GM23338 (cell line): ENCODE measurements around the gene SLIT1. TPM values are rescaled to one million over a fixed set of nuclear protein-coding genes. Genes with fewer than 3 reads are reported as not detected.

Experiments used
- ATAC-seq: fragments of 200-7000 bp; cut with Tn5 transposase; 3 replicates; pipeline ENCODE4 v1.9.1; 2020
- DNase-seq: peaks from one replicate; pipeline ENCODE4 v3.0.0-alpha.2; 2015; ENCODE audit warnings: low spot score
- H2AFZ ChIP-seq: fragments of 200-600 bp; sonication (generic); 2 replicates; pipeline ENCODE4 v1.8.0; 2016; ENCODE audit warnings: antibody characterized with exemption, mild to moderate bottlenecking, moderate library complexity
- H3F3A ChIP-seq: fragments of 200-600 bp; sonication (generic); replicated peaks from 2 replicates; pipeline ENCODE4 v1.8.0; 2017; ENCODE audit warnings: antibody characterized with exemption, mixed run types, low read depth
- H3K27ac ChIP-seq: fragments of 200-600 bp; sonication (generic); 2 replicates; pipeline ENCODE4 v1.6.1; 2016; ENCODE audit warnings: low read depth
- H3K27me3 ChIP-seq: fragments of 200-600 bp; sonication (generic); 2 replicates; pipeline ENCODE4 v1.8.0; 2016; ENCODE audit warnings: mild to moderate bottlenecking, mixed run types, moderate library complexity; ENCODE audit not compliant: insufficient read depth
- H3K36me3 ChIP-seq: fragments of 200-600 bp; sonication (generic); 2 replicates; pipeline ENCODE4 v1.8.0; 2016; ENCODE audit warnings: mild to moderate bottlenecking; ENCODE audit not compliant: insufficient read depth
- H3K4me1 ChIP-seq: fragments of 200-600 bp; sonication (generic); 2 replicates; pipeline ENCODE4 v1.8.0; 2016; ENCODE audit warnings: mild to moderate bottlenecking, moderate library complexity; ENCODE audit not compliant: insufficient read depth
- H3K4me2 ChIP-seq: fragments of 200-600 bp; sonication (generic); 2 replicates; pipeline ENCODE4 v1.7.1; 2017; ENCODE audit warnings: mixed run types
- H3K4me3 ChIP-seq: fragments of 200-600 bp; sonication (generic); 2 replicates; pipeline ENCODE4 v1.6.1; 2016; ENCODE audit warnings: mixed run types
- H3K79me2 ChIP-seq: fragments of 200-600 bp; sonication (generic); replicated peaks from 2 replicates; pipeline ENCODE4 v1.8.0; 2017; ENCODE audit warnings: mild to moderate bottlenecking; ENCODE audit not compliant: insufficient read depth
- H3K9me2 ChIP-seq: fragments of 200-600 bp; sonication (generic); 2 replicates; pipeline ENCODE4 v1.8.0; 2017; ENCODE audit not compliant: insufficient read depth
- H4K20me1 ChIP-seq: fragments of 200-600 bp; sonication (generic); replicated peaks from 2 replicates; pipeline ENCODE4 v1.8.0; 2017; ENCODE audit warnings: mild to moderate bottlenecking; ENCODE audit not compliant: insufficient read depth
- H3K27ac Mint-ChIP-seq: 2 replicates; pipeline ENCODE4 v1.8.0; 2020; ENCODE audit warnings: inconsistent platforms, mild to moderate bottlenecking, moderate library complexity, mixed read lengths
- H3K27me3 Mint-ChIP-seq: 3 replicates; pipeline ENCODE4 v1.8.0; 2022; ENCODE audit warnings: low read depth, mild to moderate bottlenecking, moderate library complexity, mixed read lengths, inconsistent platforms; ENCODE audit not compliant: insufficient read depth, poor library complexity
- H3K36me3 Mint-ChIP-seq: 3 replicates; pipeline ENCODE4 v1.8.0; 2021; ENCODE audit warnings: low read depth, mild to moderate bottlenecking, inconsistent platforms, moderate library complexity, mixed read lengths
- H3K4me1 Mint-ChIP-seq: 3 replicates; pipeline ENCODE4 v1.8.0; 2020; ENCODE audit warnings: mild to moderate bottlenecking, inconsistent platforms, mixed read lengths
- H3K4me3 Mint-ChIP-seq: 3 replicates; pipeline ENCODE4 v1.8.0; 2021; ENCODE audit warnings: moderate library complexity, mild to moderate bottlenecking, inconsistent platforms, mixed read lengths
- H3K9me3 Mint-ChIP-seq: 3 replicates; pipeline ENCODE4 v1.8.0; 2020; ENCODE audit warnings: moderate library complexity, mild to moderate bottlenecking, inconsistent platforms, mixed read lengths
- CREB1 ChIP-seq: fragments of 250-450 bp; sonication (Bioruptor Pico); IDR thresholded peaks from 2 replicates; pipeline ENCODE4 v1.5.0; 2020; ENCODE audit warnings: low read depth, mild to moderate bottlenecking, moderate library complexity
- EZH2 ChIP-seq: fragments of 200-600 bp; sonication (generic); IDR thresholded peaks from one replicate; pipeline ENCODE4 v1.8.0; 2017; ENCODE audit warnings: antibody characterized with exemption, mild to moderate bottlenecking, low read depth; ENCODE audit not compliant: unreplicated experiment
- EZH2phosphoT487 ChIP-seq: fragments of 200-600 bp; sonication (generic); IDR thresholded peaks from one replicate; pipeline ENCODE4 v1.8.1; 2018; ENCODE audit warnings: antibody characterized with exemption; ENCODE audit not compliant: unreplicated experiment
- JUNB ChIP-seq: IDR thresholded peaks from one replicate; pipeline ENCODE4 v1.6.1; 2016; ENCODE audit warnings: antibody characterized with exemption; ENCODE audit not compliant: unreplicated experiment
- NANOG ChIP-seq: IDR thresholded peaks from 2 replicates; pipeline ENCODE4 v1.6.1; 2016; ENCODE audit warnings: antibody characterized with exemption, borderline replicate concordance
- POLR2AphosphoS5 ChIP-seq: IDR thresholded peaks from 2 replicates; pipeline ENCODE4 v1.6.1; 2016; ENCODE audit warnings: antibody characterized with exemption, low read depth
- STAT1 ChIP-seq: IDR thresholded peaks from one replicate; pipeline ENCODE4 v1.6.1; 2016; ENCODE audit warnings: antibody characterized with exemption; ENCODE audit not compliant: unreplicated experiment
- ZNF114 ChIP-seq: fragments of 250-450 bp; sonication (Bioruptor Pico); IDR thresholded peaks from 2 replicates; pipeline ENCODE4 v1.5.0; 2020; ENCODE audit warnings: mild to moderate bottlenecking, moderate library complexity
- ZNF331 ChIP-seq: fragments of 250-450 bp; sonication (Bioruptor Pico); IDR thresholded peaks from 2 replicates; pipeline ENCODE4 v1.5.0; 2020; ENCODE audit warnings: low read depth, mild to moderate bottlenecking, moderate library complexity
- polyA plus RNA-seq: library from polyadenylated mRNA; unstranded; fragments of >200 nt; fragmentation: Nextera tagmentation; extraction: Ambion mirVana; gene quantifications from 2 replicates; pipeline ENCODE4 v1.2.1, GENCODE V29; 2016
- total RNA-seq: library from RNA; depleted of rRNA; stranded (reverse); fragments of >200 nt; shearing (Covaris generic); gene quantifications from 2 replicates; pipeline ENCODE4 v1.2.3, GENCODE V29; 2014
- TF ChIP-seq, protein P1 (sequence below): fragments of 250-450 bp; sonication (Bioruptor Pico); IDR thresholded peaks from 2 replicates; pipeline ENCODE4 v1.5.0; 2020; ENCODE audit warnings: mild to moderate bottlenecking, moderate library complexity
- TF ChIP-seq, protein P2 (sequence below): IDR thresholded peaks from one replicate; pipeline ENCODE4 v1.6.1; 2018; ENCODE audit warnings: antibody characterized with exemption; ENCODE audit not compliant: unreplicated experiment
- TF ChIP-seq, protein P3 (sequence below): IDR thresholded peaks from 2 replicates; pipeline ENCODE4 v1.6.1; 2016; ENCODE audit warnings: antibody characterized with exemption
- TF ChIP-seq, protein P4 (sequence below), 2 experiments: fragments of 200-600 bp in 1 of 2; sonication (generic) in 1 of 2; conservative IDR thresholded peaks; 2 replicates each; pipeline versions ENCODE4 v1.5.1 to v1.6.1; 2016 to 2017; ENCODE audit warnings: antibody characterized with exemption in 2 of 2, low read depth in 2 of 2, mild to moderate bottlenecking in 2 of 2, moderate library complexity in 1 of 2

SLIT1 gene
- total and polyA plus RNA-seq, 2 experiments from 2014 or later: 0.76 to 1.7 TPM

DNA sequence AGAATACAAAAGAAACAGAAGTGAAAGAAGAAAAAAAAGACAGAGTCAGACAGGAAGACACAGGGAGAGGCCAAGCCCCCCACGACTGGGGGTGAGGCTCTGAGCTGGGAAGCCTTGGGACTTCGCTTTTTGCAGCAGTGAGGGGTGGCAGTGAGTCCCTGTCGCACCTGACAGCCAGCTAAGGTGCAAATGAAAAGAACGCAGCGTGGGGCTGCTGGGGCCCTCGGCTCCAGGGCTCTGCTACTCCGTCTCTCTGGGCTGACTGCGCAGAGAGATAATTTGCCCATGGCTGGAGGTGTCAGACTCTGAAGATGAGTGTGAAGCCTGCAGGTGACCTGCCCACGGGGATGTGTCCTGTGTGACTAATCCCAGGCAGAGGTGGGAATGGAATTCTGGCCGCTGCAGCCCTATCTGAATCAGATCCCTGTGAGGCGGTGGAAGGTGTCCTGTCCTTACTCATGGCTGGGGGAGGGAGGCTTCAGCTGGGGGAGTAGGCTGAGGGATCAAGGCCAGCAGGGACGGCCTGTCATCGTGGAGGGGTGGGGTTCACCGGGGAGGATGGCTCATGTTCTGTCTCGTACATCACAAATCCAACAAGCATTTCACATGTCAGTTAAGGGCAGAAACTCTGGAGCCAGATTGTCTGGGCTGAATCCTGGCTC lies 96.4 kb downstream of the SLIT1 start:
- no peak overlapping the region for H3K4me3 ChIP-seq
- no peaks in the 10 kb centered on the region for H3K9me2 ChIP-seq
- H3K27ac ChIP-seq: no peak overlapping the region
- H3K36me3 ChIP-seq: no peaks in the 10 kb centered on the region
- no peaks in the 10 kb centered on the region for H3K79me2 ChIP-seq
- H3K4me1 Mint-ChIP-seq: peaks cover 24% of the 10 kb centered on the region
- peaks cover 6% of the 10 kb centered on the region for H3K27me3 Mint-ChIP-seq
- peak; percentile 51 for ATAC-seq
- H3K9me3 Mint-ChIP-seq: no peaks in the 10 kb centered on the region; the same call in 2 of the 3 replicates
- no peak overlapping the region for H3K27ac Mint-ChIP-seq
- no peak overlapping the region for H2AFZ ChIP-seq
- no peaks in the 10 kb centered on the region for H4K20me1 ChIP-seq
- no peak overlapping the region for H3K4me2 ChIP-seq
- no peak for TF ChIP-seq EZH2
- no peak for TF ChIP-seq JUNB
- TF ChIP-seq POLR2AphosphoS5: no peak
- TF ChIP-seq, protein P1, sequence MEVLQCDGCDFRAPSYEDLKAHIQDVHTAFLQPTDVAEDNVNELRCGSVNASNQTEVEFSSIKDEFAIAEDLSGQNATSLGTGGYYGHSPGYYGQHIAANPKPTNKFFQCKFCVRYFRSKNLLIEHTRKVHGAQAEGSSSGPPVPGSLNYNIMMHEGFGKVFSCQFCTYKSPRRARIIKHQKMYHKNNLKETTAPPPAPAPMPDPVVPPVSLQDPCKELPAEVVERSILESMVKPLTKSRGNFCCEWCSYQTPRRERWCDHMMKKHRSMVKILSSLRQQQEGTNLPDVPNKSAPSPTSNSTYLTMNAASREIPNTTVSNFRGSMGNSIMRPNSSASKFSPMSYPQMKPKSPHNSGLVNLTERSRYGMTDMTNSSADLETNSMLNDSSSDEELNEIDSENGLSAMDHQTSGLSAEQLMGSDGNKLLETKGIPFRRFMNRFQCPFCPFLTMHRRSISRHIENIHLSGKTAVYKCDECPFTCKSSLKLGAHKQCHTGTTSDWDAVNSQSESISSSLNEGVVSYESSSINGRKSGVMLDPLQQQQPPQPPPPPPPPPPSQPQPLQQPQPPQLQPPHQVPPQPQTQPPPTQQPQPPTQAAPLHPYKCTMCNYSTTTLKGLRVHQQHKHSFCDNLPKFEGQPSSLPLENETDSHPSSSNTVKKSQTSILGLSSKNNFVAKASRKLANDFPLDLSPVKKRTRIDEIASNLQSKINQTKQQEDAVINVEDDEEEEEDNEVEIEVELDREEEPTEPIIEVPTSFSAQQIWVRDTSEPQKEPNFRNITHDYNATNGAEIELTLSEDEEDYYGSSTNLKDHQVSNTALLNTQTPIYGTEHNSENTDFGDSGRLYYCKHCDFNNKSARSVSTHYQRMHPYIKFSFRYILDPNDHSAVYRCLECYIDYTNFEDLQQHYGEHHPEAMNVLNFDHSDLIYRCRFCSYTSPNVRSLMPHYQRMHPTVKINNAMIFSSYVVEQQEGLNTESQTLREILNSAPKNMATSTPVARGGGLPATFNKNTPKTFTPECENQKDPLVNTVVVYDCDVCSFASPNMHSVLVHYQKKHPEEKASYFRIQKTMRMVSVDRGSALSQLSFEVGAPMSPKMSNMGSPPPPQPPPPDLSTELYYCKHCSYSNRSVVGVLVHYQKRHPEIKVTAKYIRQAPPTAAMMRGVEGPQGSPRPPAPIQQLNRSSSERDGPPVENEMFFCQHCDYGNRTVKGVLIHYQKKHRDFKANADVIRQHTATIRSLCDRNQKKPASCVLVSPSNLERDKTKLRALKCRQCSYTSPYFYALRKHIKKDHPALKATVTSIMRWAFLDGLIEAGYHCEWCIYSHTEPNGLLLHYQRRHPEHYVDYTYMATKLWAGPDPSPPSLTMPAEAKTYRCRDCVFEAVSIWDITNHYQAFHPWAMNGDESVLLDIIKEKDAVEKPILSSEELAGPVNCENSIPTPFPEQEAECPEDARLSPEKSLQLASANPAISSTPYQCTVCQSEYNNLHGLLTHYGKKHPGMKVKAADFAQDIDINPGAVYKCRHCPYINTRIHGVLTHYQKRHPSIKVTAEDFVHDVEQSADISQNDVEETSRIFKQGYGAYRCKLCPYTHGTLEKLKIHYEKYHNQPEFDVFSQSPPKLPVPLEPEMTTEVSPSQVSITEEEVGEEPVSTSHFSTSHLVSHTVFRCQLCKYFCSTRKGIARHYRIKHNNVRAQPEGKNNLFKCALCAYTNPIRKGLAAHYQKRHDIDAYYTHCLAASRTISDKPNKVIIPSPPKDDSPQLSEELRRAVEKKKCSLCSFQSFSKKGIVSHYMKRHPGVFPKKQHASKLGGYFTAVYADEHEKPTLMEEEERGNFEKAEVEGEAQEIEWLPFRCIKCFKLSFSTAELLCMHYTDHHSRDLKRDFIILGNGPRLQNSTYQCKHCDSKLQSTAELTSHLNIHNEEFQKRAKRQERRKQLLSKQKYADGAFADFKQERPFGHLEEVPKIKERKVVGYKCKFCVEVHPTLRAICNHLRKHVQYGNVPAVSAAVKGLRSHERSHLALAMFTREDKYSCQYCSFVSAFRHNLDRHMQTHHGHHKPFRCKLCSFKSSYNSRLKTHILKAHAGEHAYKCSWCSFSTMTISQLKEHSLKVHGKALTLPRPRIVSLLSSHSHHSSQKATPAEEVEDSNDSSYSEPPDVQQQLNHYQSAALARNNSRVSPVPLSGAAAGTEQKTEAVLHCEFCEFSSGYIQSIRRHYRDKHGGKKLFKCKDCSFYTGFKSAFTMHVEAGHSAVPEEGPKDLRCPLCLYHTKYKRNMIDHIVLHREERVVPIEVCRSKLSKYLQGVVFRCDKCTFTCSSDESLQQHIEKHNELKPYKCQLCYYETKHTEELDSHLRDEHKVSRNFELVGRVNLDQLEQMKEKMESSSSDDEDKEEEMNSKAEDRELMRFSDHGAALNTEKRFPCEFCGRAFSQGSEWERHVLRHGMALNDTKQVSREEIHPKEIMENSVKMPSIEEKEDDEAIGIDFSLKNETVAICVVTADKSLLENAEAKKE (CRISPR knock-in tag): no peak
- TF ChIP-seq, protein P2, sequence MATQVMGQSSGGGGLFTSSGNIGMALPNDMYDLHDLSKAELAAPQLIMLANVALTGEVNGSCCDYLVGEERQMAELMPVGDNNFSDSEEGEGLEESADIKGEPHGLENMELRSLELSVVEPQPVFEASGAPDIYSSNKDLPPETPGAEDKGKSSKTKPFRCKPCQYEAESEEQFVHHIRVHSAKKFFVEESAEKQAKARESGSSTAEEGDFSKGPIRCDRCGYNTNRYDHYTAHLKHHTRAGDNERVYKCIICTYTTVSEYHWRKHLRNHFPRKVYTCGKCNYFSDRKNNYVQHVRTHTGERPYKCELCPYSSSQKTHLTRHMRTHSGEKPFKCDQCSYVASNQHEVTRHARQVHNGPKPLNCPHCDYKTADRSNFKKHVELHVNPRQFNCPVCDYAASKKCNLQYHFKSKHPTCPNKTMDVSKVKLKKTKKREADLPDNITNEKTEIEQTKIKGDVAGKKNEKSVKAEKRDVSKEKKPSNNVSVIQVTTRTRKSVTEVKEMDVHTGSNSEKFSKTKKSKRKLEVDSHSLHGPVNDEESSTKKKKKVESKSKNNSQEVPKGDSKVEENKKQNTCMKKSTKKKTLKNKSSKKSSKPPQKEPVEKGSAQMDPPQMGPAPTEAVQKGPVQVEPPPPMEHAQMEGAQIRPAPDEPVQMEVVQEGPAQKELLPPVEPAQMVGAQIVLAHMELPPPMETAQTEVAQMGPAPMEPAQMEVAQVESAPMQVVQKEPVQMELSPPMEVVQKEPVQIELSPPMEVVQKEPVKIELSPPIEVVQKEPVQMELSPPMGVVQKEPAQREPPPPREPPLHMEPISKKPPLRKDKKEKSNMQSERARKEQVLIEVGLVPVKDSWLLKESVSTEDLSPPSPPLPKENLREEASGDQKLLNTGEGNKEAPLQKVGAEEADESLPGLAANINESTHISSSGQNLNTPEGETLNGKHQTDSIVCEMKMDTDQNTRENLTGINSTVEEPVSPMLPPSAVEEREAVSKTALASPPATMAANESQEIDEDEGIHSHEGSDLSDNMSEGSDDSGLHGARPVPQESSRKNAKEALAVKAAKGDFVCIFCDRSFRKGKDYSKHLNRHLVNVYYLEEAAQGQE: no peak
- no peak for TF ChIP-seq STAT1
- TF ChIP-seq ZNF331 (CRISPR knock-in tag): no peak
- TF ChIP-seq CREB1 (CRISPR knock-in tag): no peak
- no peak for TF ChIP-seq EZH2phosphoT487
- TF ChIP-seq ZNF114: no peak
- TF ChIP-seq, protein P3, sequence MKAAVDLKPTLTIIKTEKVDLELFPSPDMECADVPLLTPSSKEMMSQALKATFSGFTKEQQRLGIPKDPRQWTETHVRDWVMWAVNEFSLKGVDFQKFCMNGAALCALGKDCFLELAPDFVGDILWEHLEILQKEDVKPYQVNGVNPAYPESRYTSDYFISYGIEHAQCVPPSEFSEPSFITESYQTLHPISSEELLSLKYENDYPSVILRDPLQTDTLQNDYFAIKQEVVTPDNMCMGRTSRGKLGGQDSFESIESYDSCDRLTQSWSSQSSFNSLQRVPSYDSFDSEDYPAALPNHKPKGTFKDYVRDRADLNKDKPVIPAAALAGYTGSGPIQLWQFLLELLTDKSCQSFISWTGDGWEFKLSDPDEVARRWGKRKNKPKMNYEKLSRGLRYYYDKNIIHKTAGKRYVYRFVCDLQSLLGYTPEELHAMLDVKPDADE: no peak
- TF ChIP-seq, protein P4, sequence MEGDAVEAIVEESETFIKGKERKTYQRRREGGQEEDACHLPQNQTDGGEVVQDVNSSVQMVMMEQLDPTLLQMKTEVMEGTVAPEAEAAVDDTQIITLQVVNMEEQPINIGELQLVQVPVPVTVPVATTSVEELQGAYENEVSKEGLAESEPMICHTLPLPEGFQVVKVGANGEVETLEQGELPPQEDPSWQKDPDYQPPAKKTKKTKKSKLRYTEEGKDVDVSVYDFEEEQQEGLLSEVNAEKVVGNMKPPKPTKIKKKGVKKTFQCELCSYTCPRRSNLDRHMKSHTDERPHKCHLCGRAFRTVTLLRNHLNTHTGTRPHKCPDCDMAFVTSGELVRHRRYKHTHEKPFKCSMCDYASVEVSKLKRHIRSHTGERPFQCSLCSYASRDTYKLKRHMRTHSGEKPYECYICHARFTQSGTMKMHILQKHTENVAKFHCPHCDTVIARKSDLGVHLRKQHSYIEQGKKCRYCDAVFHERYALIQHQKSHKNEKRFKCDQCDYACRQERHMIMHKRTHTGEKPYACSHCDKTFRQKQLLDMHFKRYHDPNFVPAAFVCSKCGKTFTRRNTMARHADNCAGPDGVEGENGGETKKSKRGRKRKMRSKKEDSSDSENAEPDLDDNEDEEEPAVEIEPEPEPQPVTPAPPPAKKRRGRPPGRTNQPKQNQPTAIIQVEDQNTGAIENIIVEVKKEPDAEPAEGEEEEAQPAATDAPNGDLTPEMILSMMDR (conservative IDR thresholded peaks at IDR 0.05; ENCODE audit: low read depth in 2 of 2): no peak
- TF ChIP-seq NANOG: no peak
- no peak for DNase-seq
- H3K36me3 Mint-ChIP-seq: no peaks in the 10 kb centered on the region
- H3K4me1 ChIP-seq: peaks cover 4% of the 10 kb centered on the region; the same call in 1 of the 2 replicates
- H3K27me3 ChIP-seq: no peaks in the 10 kb centered on the region
- no peak overlapping the region; the same call in 2 of the 3 replicates for H3K4me3 Mint-ChIP-seq
- H3F3A ChIP-seq: no peaks in the 10 kb centered on the region
